ENCODE data around the gene FCRL1.

GRCh38 chr1:157849229-157849875, 29.4 kb upstream of the FCRL1 start:
- TF ChIP-seq CTCF (IDR thresholded peaks at IDR 0.05) = no peak
- no peak for TF ChIP-seq POLR2A (IDR thresholded peaks at IDR 0.05)
- TF ChIP-seq EP300 (IDR thresholded peaks at IDR 0.05) = no peak

Measured in tibial nerve (tissue), 4 donors.